Brain microvascular endothelial cell (primary cell): ENCODE results near the gene GID4.

Experiments
- DNase-seq: peaks from one replicate; pipeline ENCODE4 v3.0.0-alpha.2; 2020
- H3K27ac ChIP-seq: fragments of 250-450 bp; sonication (Bioruptor Pico); 2 replicates; pipeline ENCODE4 v1.5.1; 2020; ENCODE audit warnings: mild to moderate bottlenecking, moderate library complexity
- H3K27me3 ChIP-seq: fragments of 250-450 bp; sonication (Bioruptor Pico); replicated peaks from 2 replicates; pipeline ENCODE4 v1.5.1; 2020; ENCODE audit warnings: mild to moderate bottlenecking
- H3K36me3 ChIP-seq: fragments of 250-450 bp; sonication (Bioruptor Pico); replicated peaks from 2 replicates; pipeline ENCODE4 v1.5.1; 2020; ENCODE audit warnings: mild to moderate bottlenecking
- H3K4me3 ChIP-seq: 2 replicates; pipeline ENCODE4 v1.5.1; 2011; ENCODE audit warnings: low read depth, mild to moderate bottlenecking, control low read depth, low read length, moderate library complexity
- CTCF ChIP-seq: IDR thresholded peaks from 2 replicates; pipeline ENCODE4 v1.5.1; 2011; ENCODE audit warnings: low read depth, mild to moderate bottlenecking, moderate library complexity, low read length, control low read depth, inconsistent platforms; ENCODE audit errors: missing control alignments
- in situ Hi-C: cut with HindIII; loops from 2 replicates; pipeline ENCODE4 v1.10.0; 2017; ENCODE audit warnings: low sequenced_read_pairs, low pct_ligation_motif_present

Gene GID4

GRCh38 chr17:18055597-18055996, 16.4 kb downstream of the GID4 start:
- Histone ChIP-seq H3K27me3 (no peaks in the 10 kb centered on the region), H3K36me3 (peaks cover 15% of the 10 kb centered on the region), H3K27ac (no peak overlapping the region), H3K4me3 (no peak overlapping the region)
- TF ChIP-seq CTCF = no peak
- no peak for DNase-seq
- in situ Hi-C loops = no loop called here

- Histone ChIP-seq H3K27ac (no peak overlapping the region), H3K4me3 (no peak overlapping the region), H3K36me3 (peaks cover 15% of the 10 kb centered on the region), H3K27me3 (no peaks in the 10 kb centered on the region)
- in situ Hi-C loops = no loop called here
- DNase-seq = no peak
- no peak for TF ChIP-seq CTCF
These were observed 17.0 kb downstream of the GID4 start for GRCh38 chr17:18056214-18056613.

- no peak for TF ChIP-seq CTCF
- Histone ChIP-seq H3K27ac (no peak overlapping the region), H3K27me3 (no peaks in the 10 kb centered on the region), H3K36me3 (peaks cover 15% of the 10 kb centered on the region), H3K4me3 (no peak overlapping the region)
- in situ Hi-C loops = no loop called here
- DNase-seq = no peak
These were observed 20.1 kb downstream of the GID4 start for GRCh38 chr17:18059283-18059682.

GRCh38 chr17:18064053-18064452, 24.8 kb downstream of the GID4 start:
- Histone ChIP-seq H3K27me3 (no peaks in the 10 kb centered on the region), H3K27ac (no peak overlapping the region), H3K36me3 (peaks cover 12% of the 10 kb centered on the region), H3K4me3 (no peak overlapping the region)
- no peak for TF ChIP-seq CTCF
- DNase-seq = no peak
- in situ Hi-C loops = no loop called here

- in situ Hi-C loops = no loop called here
- no peak for TF ChIP-seq CTCF
- no peak for DNase-seq
- no peak overlapping the region for H3K27ac ChIP-seq
- H3K27me3 ChIP-seq = no peaks in the 10 kb centered on the region
- peaks cover 12% of the 10 kb centered on the region for H3K36me3 ChIP-seq
- H3K4me3 ChIP-seq = no peak overlapping the region
These were observed 26.3 kb downstream of the GID4 start for GRCh38 chr17:18065546-18065945.

- no peak overlapping the region for H3K27ac ChIP-seq
- in situ Hi-C loops = no loop called here
- H3K27me3 ChIP-seq = no peaks in the 10 kb centered on the region
- no peak for TF ChIP-seq CTCF
- no peak overlapping the region for H3K4me3 ChIP-seq
- H3K36me3 ChIP-seq = peaks cover 12% of the 10 kb centered on the region
- DNase-seq = no peak
These were observed 27.7 kb downstream of the GID4 start for GRCh38 chr17:18066866-18067265.
